Keratinocyte (primary cell): ENCODE data around the gene SYNCRIP.

Source experiments
- CTCF ChIP-seq, 3 experiments: IDR thresholded peaks in 1 of 3; conservative IDR thresholded peaks in 1 of 3; optimal IDR thresholded peaks in 1 of 3; 2 replicates in 2 of 3; 3 replicates in 1 of 3; pipeline versions ENCODE3 to v1.5.1; 2011; ENCODE audit warnings: low read length in 3 of 3, mild to moderate bottlenecking in 3 of 3, moderate library complexity in 2 of 3, control low read depth in 1 of 3, inconsistent platforms in 1 of 3; ENCODE audit not compliant: insufficient read depth in 2 of 3; ENCODE audit errors: extremely low read depth in 1 of 3
- EZH2 ChIP-seq: IDR thresholded peaks from one replicate; pipeline ENCODE4 v1.6.1; 2012; ENCODE audit warnings: inconsistent platforms, mild to moderate bottlenecking, low read length, moderate library complexity

- no peak for TF ChIP-seq CTCF (optimal IDR thresholded peaks at IDR 0.05 in 1 of 3, IDR thresholded peaks at IDR 0.05 in 1 of 3, conservative IDR thresholded peaks at IDR 0.05 in 1 of 3; ENCODE audit: extremely low read depth in 1 of 3, insufficient read depth in 2 of 3, low read length in 3 of 3)
- TF ChIP-seq EZH2: no peak
These were observed 35.4 kb upstream of the SYNCRIP start for GRCh38 chr6:85678026-85678601.
